Activated CD4-positive, alpha-beta memory T cell treated with anti-CD3 and anti-CD28 coated beads for 36 hours (primary cell): Measurements from ENCODE around the gene LRRC75A. TPM values are rescaled to one million over a fixed set of nuclear protein-coding genes. Genes with fewer than 3 reads are reported as not detected.
A peak's percentile ranks its signal among the peaks of the same experiment; 100 is the strongest.

Experiments
- CTCF ChIA-PET: fragments of 350-600 bp; sonication (Branson Sonifier 250); formaldehyde crosslinking; loops from one replicate; lab custom pipeline; 2021; ENCODE audit warnings: antibody characterized with exemption, inconsistent platforms; lab: Charles Lee
- POLR2A ChIA-PET: fragments of 350-600 bp; sonication (Branson Sonifier 250); formaldehyde crosslinking; loops from one replicate; lab custom pipeline; 2021; ENCODE audit warnings: antibody characterized with exemption; lab: Charles Lee
- DNase-seq: peaks from one replicate; pipeline ENCODE4 v3.0.0-alpha.2; 2020
- H3K27ac Mint-ChIP-seq: one replicate; pipeline ENCODE4 v1.8.0; 2021; ENCODE audit warnings: mixed read lengths
- H3K27me3 Mint-ChIP-seq: one replicate; pipeline ENCODE4 v1.8.0; 2021; ENCODE audit warnings: mixed read lengths
- H3K36me3 Mint-ChIP-seq: one replicate; pipeline ENCODE4 v1.8.0; 2021; ENCODE audit warnings: mixed read lengths
- H3K4me1 Mint-ChIP-seq: one replicate; pipeline ENCODE4 v1.8.0; 2021; ENCODE audit warnings: low read depth, mixed read lengths
- H3K4me3 Mint-ChIP-seq: one replicate; pipeline ENCODE4 v1.8.0; 2021; ENCODE audit warnings: mild to moderate bottlenecking, mixed read lengths
- H3K9me3 Mint-ChIP-seq: one replicate; pipeline ENCODE4 v1.8.0; 2021; ENCODE audit warnings: mixed read lengths
- intact Hi-C: fragments of 100-400 bp; cut with micrococcal nuclease; formaldehyde crosslinking; loops from one replicate; pipeline ENCODE4 v1.15.1; 2023
- total RNA-seq, 2 experiments: library from RNA; stranded (reverse); gene quantifications; one replicate each; pipeline ENCODE4 v1.2.3, GENCODE V29; 2021

The LRRC75A gene
- total RNA-seq, 2 experiments from 2014 or later, result 1.2 to 1.4 TPM

GRCh38 chr17:16438173-16438556 is 53.8 kb downstream of the LRRC75A start:
- CTCF ChIA-PET, result interaction anchor here (0.6 to 3.2 kb wide), 14 partner anchors 8 to 220 kb away, joined by 3 to 24 read pairs (median 4); partner anchors contain the start of genes CENPV, TRPV2 and UBB
- Mint-ChIP-seq H3K27me3 (no peaks in the 10 kb centered on the region), H3K36me3 (peaks cover 43% of the 10 kb centered on the region)

GRCh38 chr17:16437083-16437482 is 54.9 kb downstream of the LRRC75A start:
- no peak overlapping the region for H3K4me3 Mint-ChIP-seq
- POLR2A ChIA-PET, result no interaction called here
- intact Hi-C loops, result loop anchor here (5.0 kb wide), 1 partner anchor 220 kb away; the partner anchor contains the start of genes NCOR1 and PIGL
- peaks cover 30% of the 10 kb centered on the region for H3K4me1 Mint-ChIP-seq
- CTCF ChIA-PET, result interaction anchor here (2.7 to 3.2 kb wide), 2 partner anchors 9 to 22 kb away, joined by 18 to 24 read pairs; partner anchors contain the start of gene TRPV2
- peak overlapping the region; percentile 20 for H3K27ac Mint-ChIP-seq
- H3K9me3 Mint-ChIP-seq, result no peaks in the 10 kb centered on the region
- peaks cover 32% of the 10 kb centered on the region for H3K36me3 Mint-ChIP-seq
- DNase-seq, result no peak
- H3K27me3 Mint-ChIP-seq, result no peaks in the 10 kb centered on the region

More at GRCh38 chr17:16438173-16438556, 53.8 kb downstream of the LRRC75A start:
- POLR2A ChIA-PET, result interaction anchor here (0.6 to 4.8 kb wide), 15 partner anchors 10 to 152 kb away, joined by 3 to 61 read pairs (median 9); partner anchors contain the start of genes CENPV, TRPV2 and UBB
- intact Hi-C loops, result loop anchor here (1.0 to 5.0 kb wide), 9 partner anchors 19 to 221 kb away; partner anchors contain the start of genes CENPV, NCOR1, PIGL and UBB
- peak overlapping the region; percentile 97 for H3K27ac Mint-ChIP-seq
- H3K9me3 Mint-ChIP-seq, result no peaks in the 10 kb centered on the region
- H3K4me1 Mint-ChIP-seq, result peaks cover 41% of the 10 kb centered on the region
- H3K4me3 Mint-ChIP-seq, result peak overlapping the region; percentile 96
- DNase-seq, result no peak

DNA sequence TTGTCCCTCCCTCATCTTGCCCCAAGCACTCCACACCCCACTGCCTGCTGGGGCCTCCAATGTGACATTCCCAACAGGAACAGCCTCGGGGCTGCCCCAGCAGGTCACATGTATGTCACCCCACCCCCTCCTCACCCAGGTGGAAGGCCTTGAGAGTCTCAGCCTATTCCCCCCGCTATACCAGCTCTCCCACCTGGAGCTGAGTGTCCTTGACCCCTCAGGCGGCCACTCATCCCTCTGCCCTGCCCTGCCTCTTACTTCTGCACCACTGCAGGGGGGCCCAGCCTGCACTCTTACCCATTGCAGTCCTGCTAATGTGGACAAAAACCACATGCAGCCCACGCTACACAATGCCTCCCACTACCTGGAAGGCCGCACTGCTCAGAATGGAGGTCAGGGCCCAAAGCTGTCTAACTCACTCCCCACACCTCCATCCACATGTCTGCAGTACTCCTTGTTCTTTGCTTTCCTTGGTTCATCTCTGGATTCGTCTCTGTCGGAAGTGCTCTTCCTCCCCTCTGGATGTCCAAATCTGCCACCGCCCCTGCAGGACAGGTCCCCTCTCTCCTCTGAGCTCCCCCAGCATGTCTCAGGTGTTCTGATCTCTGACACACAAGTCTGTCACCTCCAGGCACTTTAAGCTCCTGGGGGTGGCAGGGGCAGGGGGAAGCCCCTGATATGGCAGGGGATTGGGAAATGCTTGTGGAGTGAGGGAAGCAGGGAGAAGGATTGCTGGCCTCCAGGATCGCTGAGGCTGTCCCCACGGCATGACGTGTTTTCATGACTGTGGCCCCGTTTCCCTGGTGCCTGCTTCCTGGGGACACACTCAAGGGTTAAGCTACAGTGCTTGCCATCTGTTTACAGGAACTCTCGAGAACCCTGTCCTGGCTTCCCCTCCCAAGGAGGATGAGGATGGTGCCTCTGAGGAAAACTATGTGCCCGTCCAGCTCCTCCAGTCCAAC is 55.8 kb downstream of the LRRC75A start:
- H3K4me3 Mint-ChIP-seq, result no peak overlapping the region
- H3K27ac Mint-ChIP-seq, result no peak overlapping the region
- peaks cover 21% of the 10 kb centered on the region for H3K4me1 Mint-ChIP-seq
- no peak for DNase-seq
- H3K36me3 Mint-ChIP-seq, result peaks cover 24% of the 10 kb centered on the region
- H3K27me3 Mint-ChIP-seq, result no peaks in the 10 kb centered on the region
- no peaks in the 10 kb centered on the region for H3K9me3 Mint-ChIP-seq
- ChIA-PET POLR2A (no interaction called here), CTCF (interaction anchor here (0.8 to 3.2 kb wide), 3 partner anchors 8 to 50 kb away, joined by 3 to 24 read pairs (median 18); partner anchors contain the start of gene TRPV2)
- intact Hi-C loops, result loop anchor here (5.0 kb wide), 1 partner anchor 219 kb away; the partner anchor contains the start of genes NCOR1 and PIGL

DNA sequence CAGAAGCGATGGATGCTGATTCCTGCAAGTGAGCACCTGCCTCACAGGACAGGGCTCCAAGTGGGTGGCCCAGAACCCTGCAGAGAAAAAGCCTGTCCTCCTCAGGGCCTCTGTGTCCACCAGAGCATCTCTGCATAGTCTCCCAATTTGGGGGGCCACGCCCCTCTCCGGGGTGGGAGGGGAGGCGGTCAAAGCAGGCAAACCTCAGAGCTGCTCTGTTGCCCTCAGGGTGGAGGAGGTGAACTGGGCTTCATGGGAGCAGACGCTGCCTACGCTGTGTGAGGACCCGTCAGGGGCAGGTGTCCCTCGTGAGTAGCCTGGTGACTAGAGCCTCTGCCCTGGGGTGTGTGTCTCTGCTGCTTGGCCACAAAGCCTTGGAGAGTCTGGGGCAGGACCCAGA is 57.3 kb downstream of the LRRC75A start:
- Mint-ChIP-seq H3K4me1 (peaks cover 12% of the 10 kb centered on the region), H3K36me3 (peaks cover 10% of the 10 kb centered on the region), H3K27me3 (no peaks in the 10 kb centered on the region), H3K4me3 (no peak overlapping the region), H3K9me3 (no peaks in the 10 kb centered on the region), H3K27ac (no peak overlapping the region)
- ChIA-PET CTCF (no interaction called here), POLR2A (no interaction called here)
- intact Hi-C loops, result loop anchor here (5.0 kb wide), 1 partner anchor 217 kb away; the partner anchor contains the start of genes NCOR1 and PIGL
- DNase-seq, result no peak

GRCh38 chr17:16433514-16433913 is 58.5 kb downstream of the LRRC75A start:
- no peak for DNase-seq
- Mint-ChIP-seq H3K9me3 (no peaks in the 10 kb centered on the region), H3K27me3 (no peaks in the 10 kb centered on the region), H3K4me1 (peaks cover 11% of the 10 kb centered on the region), H3K36me3 (peaks cover 2% of the 10 kb centered on the region), H3K4me3 (no peak overlapping the region), H3K27ac (no peak overlapping the region)
- ChIA-PET POLR2A (no interaction called here), CTCF (no interaction called here)
- intact Hi-C loops, result no loop called here

DNA sequence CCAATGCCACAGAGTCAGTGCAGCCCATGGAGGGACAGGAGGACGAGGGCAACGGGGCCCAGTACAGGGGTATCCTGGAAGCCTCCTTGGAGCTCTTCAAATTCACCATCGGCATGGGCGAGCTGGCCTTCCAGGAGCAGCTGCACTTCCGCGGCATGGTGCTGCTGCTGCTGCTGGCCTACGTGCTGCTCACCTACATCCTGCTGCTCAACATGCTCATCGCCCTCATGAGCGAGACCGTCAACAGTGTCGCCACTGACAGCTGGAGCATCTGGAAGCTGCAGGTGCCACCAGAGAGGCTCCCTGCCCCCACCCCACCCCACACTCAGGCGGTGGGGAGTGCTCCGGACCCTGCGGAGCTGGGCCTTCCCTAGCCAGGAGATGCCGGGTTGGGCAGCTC is 60.0 kb downstream of the LRRC75A start:
- Mint-ChIP-seq H3K4me1 (peaks cover under 1% of the 10 kb centered on the region), H3K4me3 (no peak overlapping the region), H3K27me3 (no peaks in the 10 kb centered on the region), H3K27ac (no peak overlapping the region), H3K9me3 (no peaks in the 10 kb centered on the region), H3K36me3 (peaks cover 2% of the 10 kb centered on the region)
- DNase-seq, result no peak
- intact Hi-C loops, result no loop called here
- ChIA-PET POLR2A (interaction anchor here (1.1 kb wide), 1 partner anchor 50 kb away, joined by 3 read pairs; no protein-coding TSS in a partner anchor), CTCF (no interaction called here)

- Mint-ChIP-seq H3K4me3 (no peak overlapping the region), H3K27ac (no peak overlapping the region), H3K36me3 (peaks cover 12% of the 10 kb centered on the region), H3K9me3 (no peaks in the 10 kb centered on the region), H3K4me1 (no peaks in the 10 kb centered on the region), H3K27me3 (no peaks in the 10 kb centered on the region)
- ChIA-PET POLR2A (no interaction called here), CTCF (interaction anchor here (0.6 kb wide), 1 partner anchor 8 kb away, joined by 3 read pairs; no protein-coding TSS in a partner anchor)
- intact Hi-C loops, result no loop called here
- no peak for DNase-seq
These were observed 61.3 kb downstream of the LRRC75A start for GRCh38 chr17:16430650-16431049.

- H3K4me3 Mint-ChIP-seq, result no peak overlapping the region
- H3K36me3 Mint-ChIP-seq, result peaks cover 14% of the 10 kb centered on the region
- no peaks in the 10 kb centered on the region for H3K4me1 Mint-ChIP-seq
- ChIA-PET CTCF (interaction anchor here (1.1 to 2.8 kb wide), 4 partner anchors 9 to 23 kb away, joined by 3 to 18 read pairs (median 6); no protein-coding TSS in a partner anchor), POLR2A (interaction anchor here (0.9 to 1.6 kb wide), 2 partner anchors 9 to 10 kb away, joined by 3 to 10 read pairs; no protein-coding TSS in a partner anchor)
- no peak for DNase-seq
- no peaks in the 10 kb centered on the region for H3K9me3 Mint-ChIP-seq
- H3K27ac Mint-ChIP-seq, result no peak overlapping the region
- intact Hi-C loops, result no loop called here
- no peaks in the 10 kb centered on the region for H3K27me3 Mint-ChIP-seq
These were observed 62.9 kb downstream of the LRRC75A start for GRCh38 chr17:16429083-16429482.

- ChIA-PET POLR2A (interaction anchor here (1.2 to 1.6 kb wide), 3 partner anchors 10 to 12 kb away, joined by 3 to 10 read pairs (median 3); no protein-coding TSS in a partner anchor), CTCF (interaction anchor here (0.7 to 2.8 kb wide), 16 partner anchors 9 to 108 kb away, joined by 3 to 18 read pairs (median 4); partner anchors contain the start of gene UBB)
- Mint-ChIP-seq H3K27ac (no peak overlapping the region), H3K4me1 (no peaks in the 10 kb centered on the region), H3K36me3 (peaks cover 16% of the 10 kb centered on the region), H3K27me3 (no peaks in the 10 kb centered on the region), H3K4me3 (no peak overlapping the region), H3K9me3 (no peaks in the 10 kb centered on the region)
- DNase-seq, result peak; percentile 66
- intact Hi-C loops, result no loop called here
These were observed 63.7 kb downstream of the LRRC75A start for GRCh38 chr17:16428098-16428882.

DNA sequence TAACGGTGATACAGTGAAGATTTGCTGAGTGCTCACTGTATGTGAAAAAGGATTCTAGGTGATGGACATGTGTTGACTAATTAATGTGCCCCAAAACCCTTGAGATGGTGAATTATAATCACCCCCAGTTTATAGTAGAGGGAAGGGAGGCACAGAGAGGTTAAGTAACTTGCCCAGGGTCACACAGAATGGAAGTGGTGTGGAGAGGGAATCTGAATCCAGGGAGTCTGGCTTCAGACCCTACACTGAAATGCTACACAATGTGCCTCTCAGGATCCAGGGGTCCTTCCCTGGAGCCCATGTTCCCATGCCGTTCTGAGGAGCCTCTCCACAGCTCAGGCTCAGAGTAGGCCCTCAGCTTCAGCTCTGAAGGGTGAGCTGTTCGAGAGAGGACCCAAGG is 65.0 kb downstream of the LRRC75A start:
- ChIA-PET POLR2A (interaction anchor here (1.2 kb wide), 1 partner anchor 14 kb away, joined by 3 read pairs; no protein-coding TSS in a partner anchor), CTCF (interaction anchor here (0.9 to 2.8 kb wide), 10 partner anchors 8 to 109 kb away, joined by 3 to 18 read pairs (median 4); partner anchors contain the start of gene UBB)
- H3K36me3 Mint-ChIP-seq, result peaks cover 21% of the 10 kb centered on the region
- H3K9me3 Mint-ChIP-seq, result no peaks in the 10 kb centered on the region
- no peak for DNase-seq
- intact Hi-C loops, result no loop called here
- no peaks in the 10 kb centered on the region for H3K4me1 Mint-ChIP-seq
- no peak overlapping the region for H3K4me3 Mint-ChIP-seq
- H3K27me3 Mint-ChIP-seq, result no peaks in the 10 kb centered on the region
- no peak overlapping the region for H3K27ac Mint-ChIP-seq
